ENCODE measurements around the gene SAYSD1. TPM values are rescaled to one million over a fixed set of nuclear protein-coding genes. Genes with fewer than 3 reads are reported as not detected.

Gene SAYSD1
- total and polyA plus RNA-seq, 9 of the 15 experiments (the other 6 are each of a cell fraction or from before 2014, with no cell fraction given) = 3.5 to 19.1 (median 12.4) TPM

DNA sequence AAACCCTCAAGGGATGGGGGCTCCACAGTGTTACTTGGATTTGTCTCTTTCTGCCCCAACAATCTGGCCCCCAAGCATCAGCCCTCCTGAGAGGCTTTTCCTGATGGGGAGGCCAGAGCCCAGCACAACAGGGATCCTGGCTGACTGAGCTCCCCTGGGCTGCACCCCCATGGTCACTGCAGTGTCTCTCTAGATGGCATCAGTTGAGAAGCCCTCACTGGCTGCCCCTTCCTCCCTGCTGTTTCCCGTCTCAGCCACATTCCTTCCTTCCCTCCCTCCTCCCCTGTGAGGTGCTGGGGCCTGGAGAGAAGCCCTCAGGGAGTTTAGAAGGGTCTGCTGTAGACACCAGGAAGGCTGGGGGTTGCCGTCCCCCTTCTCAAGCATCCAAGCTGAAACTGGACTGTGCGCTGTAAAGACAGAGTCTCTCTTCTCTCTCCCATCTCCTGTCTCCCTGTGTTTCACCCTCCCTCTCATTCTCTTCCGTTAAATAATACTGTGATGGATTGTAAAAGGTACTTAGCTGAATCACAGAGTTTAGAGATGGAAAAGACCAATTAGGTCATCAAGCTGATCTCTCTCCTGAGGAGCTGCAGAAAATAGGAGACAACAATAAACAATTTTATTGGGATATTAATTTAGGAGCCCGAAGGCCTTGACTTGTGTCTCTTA, 29.7 kb downstream of the SAYSD1 start (continued):
- TF ChIP-seq, protein P1, sequence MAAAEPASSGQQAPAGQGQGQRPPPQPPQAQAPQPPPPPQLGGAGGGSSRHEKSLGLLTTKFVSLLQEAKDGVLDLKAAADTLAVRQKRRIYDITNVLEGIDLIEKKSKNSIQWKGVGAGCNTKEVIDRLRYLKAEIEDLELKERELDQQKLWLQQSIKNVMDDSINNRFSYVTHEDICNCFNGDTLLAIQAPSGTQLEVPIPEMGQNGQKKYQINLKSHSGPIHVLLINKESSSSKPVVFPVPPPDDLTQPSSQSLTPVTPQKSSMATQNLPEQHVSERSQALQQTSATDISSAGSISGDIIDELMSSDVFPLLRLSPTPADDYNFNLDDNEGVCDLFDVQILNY (CRISPR knock-in tag; IDR thresholded peaks at IDR 0.05) = no peak
- TF ChIP-seq SMAD2 (IDR thresholded peaks at IDR 0.05; ENCODE audit: low read depth, low read length) = no peak
- TF ChIP-seq, protein P2, sequence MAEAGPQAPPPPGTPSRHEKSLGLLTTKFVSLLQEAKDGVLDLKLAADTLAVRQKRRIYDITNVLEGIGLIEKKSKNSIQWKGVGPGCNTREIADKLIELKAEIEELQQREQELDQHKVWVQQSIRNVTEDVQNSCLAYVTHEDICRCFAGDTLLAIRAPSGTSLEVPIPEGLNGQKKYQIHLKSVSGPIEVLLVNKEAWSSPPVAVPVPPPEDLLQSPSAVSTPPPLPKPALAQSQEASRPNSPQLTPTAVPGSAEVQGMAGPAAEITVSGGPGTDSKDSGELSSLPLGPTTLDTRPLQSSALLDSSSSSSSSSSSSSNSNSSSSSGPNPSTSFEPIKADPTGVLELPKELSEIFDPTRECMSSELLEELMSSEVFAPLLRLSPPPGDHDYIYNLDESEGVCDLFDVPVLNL (CRISPR knock-in tag; IDR thresholded peaks at IDR 0.05; ENCODE audit: low read depth) = no peak
- TF ChIP-seq KAT7 (CRISPR knock-in tag; IDR thresholded peaks at IDR 0.05; ENCODE audit: borderline replicate concordance) = no peak
- no peak for TF ChIP-seq MBD2 (IDR thresholded peaks at IDR 0.05; ENCODE audit: borderline replicate concordance, low read depth)

DNA sequence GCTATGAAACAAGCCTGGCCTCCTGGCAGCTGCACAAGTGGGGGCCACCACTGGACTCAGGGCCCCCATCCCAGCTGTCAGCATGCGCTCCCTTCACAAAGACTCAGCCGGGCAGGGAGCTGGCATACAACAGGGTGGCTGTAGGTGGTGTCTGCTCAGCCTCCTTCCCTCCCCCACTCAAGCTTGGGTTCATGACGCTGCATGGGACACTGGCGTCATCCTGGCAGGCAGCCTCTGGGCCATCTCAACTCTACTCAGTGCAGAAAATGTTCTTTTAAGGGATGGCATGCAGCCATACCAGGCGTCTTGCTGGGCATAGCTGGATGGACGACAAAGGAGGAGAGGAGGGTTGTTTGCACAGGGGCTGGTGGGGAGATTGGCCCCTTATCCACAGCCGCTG, 30.5 kb downstream of the SAYSD1 start:
- in situ Hi-C loops (cut with MboI) = no loop called here
- FAIRE-seq (no peak), ATAC-seq (no peak), DNase-seq (ENCODE audit: extremely low read depth in 1 of 4, low spot score in 3 of 4) (no peak)
- BruUV-seq (replicated peaks) = no TSS peak
- ChIA-PET POLR2A (interaction anchor here (0.7 to 1.4 kb wide), 3 partner anchors 9 to 119 kb away, joined by 3 to 5 read pairs (median 4); no protein-coding TSS in a partner anchor), CTCF (ENCODE audit: low intra/inter-chr PET ratio) (no interaction called here)
- Histone ChIP-seq H3K4me2 (ENCODE audit: insufficient read depth, low read length) (no peak overlapping the region), H3K27ac (ENCODE audit: extremely low read depth, low read depth, low read length) (no peak overlapping the region), H3K79me2 (ENCODE audit: control insufficient read depth, insufficient read depth, low read length) (no peaks in the 10 kb centered on the region), H3K9me1 (ENCODE audit: control insufficient read depth, insufficient read depth, low read length) (no peaks in the 10 kb centered on the region), H2AFZ (ENCODE audit: low read depth, low read length) (no peak overlapping the region), H3K36me3 (ENCODE audit: control insufficient read depth, insufficient read depth, low read length) (no peaks in the 10 kb centered on the region), H3K4me3 (no peak overlapping the region), H3K9ac (ENCODE audit: insufficient read depth in 1 of 2, low read depth in 2 of 2, low read length in 2 of 2) (no peak overlapping the region), H3K9me3 (replicated peaks; ENCODE audit: control insufficient read depth, insufficient read depth, low read depth, low read length) (no peaks in the 10 kb centered on the region), H4K20me1 (replicated peaks; ENCODE audit: control insufficient read depth, insufficient read depth, low read length) (peaks cover 15% of the 10 kb centered on the region), H3K4me1 (replicated peaks in 1 of 2; ENCODE audit: control insufficient read depth in 2 of 2, insufficient read depth in 2 of 2, low read length in 2 of 2) (no peaks in the 10 kb centered on the region), H3K27me3 (ENCODE audit: control insufficient read depth in 2 of 2, insufficient read depth in 2 of 2, low read length in 2 of 2) (peaks cover 21 to 76% of the 10 kb centered on the region in 2 experiments)
- 0% methylated on average over 7 of the region's 7 CpGs for whole genome bisulfite sequencing (ENCODE audit: insufficient coverage, low coverage, missing lambda C conversion rate)
- intact Hi-C loops (cut with micrococcal nuclease) = no loop called here
- TF ChIP-seq TBP (optimal IDR thresholded peaks at IDR 0.05; ENCODE audit: low read depth, low read length) (no peak), HNRNPH1 (optimal IDR thresholded peaks at IDR 0.05; ENCODE audit: low read depth, low read length) (no peak), DMBX1 (CRISPR knock-in tag; IDR thresholded peaks at IDR 0.05; ENCODE audit: borderline replicate concordance) (no peak), KLF13 (tag; IDR thresholded peaks at IDR 0.05; ENCODE audit: borderline replicate concordance, low read depth) (no peak), HDAC1 (IDR thresholded peaks at IDR 0.05) (no peak), TAF7 (tag; IDR thresholded peaks at IDR 0.05) (no peak), KDM4B (IDR thresholded peaks at IDR 0.05; ENCODE audit: borderline replicate concordance in 2 of 2, low read depth in 1 of 2) (no peak)
- TF ChIP-seq, protein P3, sequence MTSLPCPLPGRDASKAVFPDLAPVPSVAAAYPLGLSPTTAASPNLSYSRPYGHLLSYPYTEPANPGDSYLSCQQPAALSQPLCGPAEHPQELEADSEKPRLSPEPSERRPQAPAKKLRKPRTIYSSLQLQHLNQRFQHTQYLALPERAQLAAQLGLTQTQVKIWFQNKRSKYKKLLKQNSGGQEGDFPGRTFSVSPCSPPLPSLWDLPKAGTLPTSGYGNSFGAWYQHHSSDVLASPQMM (CRISPR knock-in tag; IDR thresholded peaks at IDR 0.05) = no peak
- TF ChIP-seq, protein P4, sequence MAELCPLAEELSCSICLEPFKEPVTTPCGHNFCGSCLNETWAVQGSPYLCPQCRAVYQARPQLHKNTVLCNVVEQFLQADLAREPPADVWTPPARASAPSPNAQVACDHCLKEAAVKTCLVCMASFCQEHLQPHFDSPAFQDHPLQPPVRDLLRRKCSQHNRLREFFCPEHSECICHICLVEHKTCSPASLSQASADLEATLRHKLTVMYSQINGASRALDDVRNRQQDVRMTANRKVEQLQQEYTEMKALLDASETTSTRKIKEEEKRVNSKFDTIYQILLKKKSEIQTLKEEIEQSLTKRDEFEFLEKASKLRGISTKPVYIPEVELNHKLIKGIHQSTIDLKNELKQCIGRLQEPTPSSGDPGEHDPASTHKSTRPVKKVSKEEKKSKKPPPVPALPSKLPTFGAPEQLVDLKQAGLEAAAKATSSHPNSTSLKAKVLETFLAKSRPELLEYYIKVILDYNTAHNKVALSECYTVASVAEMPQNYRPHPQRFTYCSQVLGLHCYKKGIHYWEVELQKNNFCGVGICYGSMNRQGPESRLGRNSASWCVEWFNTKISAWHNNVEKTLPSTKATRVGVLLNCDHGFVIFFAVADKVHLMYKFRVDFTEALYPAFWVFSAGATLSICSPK (IDR thresholded peaks at IDR 0.05; ENCODE audit: borderline replicate concordance) = no peak
